Ovary (tissue), 3 donors: ENCODE measurements around the gene CENPX.

Source experiments
- CTCF ChIP-seq, 3 donors: fragments of 450-650 bp in 2 of 3; fragments of 200-600 bp in 1 of 3; IDR thresholded peaks; one replicate each; pipeline versions ENCODE4 v1.5.1 to v1.8.0; 2016 to 2022; ENCODE audit warnings: antibody characterized with exemption in 3 of 3, mild to moderate bottlenecking in 1 of 3
- POLR2A ChIP-seq: fragments of 450-650 bp; IDR thresholded peaks from one replicate; pipeline ENCODE4 v1.6.1; 2017; ENCODE audit warnings: antibody characterized with exemption, mild to moderate bottlenecking, moderate library complexity
- donor health status: DM: no; HTN: no; CAD: no.

GRCh38 chr17:82034371-82035011 is 11.8 kb upstream of the CENPX start:
- no peak for TF ChIP-seq CTCF (IDR thresholded peaks at IDR 0.05)
- no peak for TF ChIP-seq POLR2A
